Measurements from ENCODE around the gene MMP25. TPM values are rescaled to one million over a fixed set of nuclear protein-coding genes. Genes with fewer than 3 reads are reported as not detected.

MMP25 gene
- total RNA-seq, 4 donors from 2014 or later: 0.51 to 0.87 (median 0.83) TPM; not detected in 1

DNA sequence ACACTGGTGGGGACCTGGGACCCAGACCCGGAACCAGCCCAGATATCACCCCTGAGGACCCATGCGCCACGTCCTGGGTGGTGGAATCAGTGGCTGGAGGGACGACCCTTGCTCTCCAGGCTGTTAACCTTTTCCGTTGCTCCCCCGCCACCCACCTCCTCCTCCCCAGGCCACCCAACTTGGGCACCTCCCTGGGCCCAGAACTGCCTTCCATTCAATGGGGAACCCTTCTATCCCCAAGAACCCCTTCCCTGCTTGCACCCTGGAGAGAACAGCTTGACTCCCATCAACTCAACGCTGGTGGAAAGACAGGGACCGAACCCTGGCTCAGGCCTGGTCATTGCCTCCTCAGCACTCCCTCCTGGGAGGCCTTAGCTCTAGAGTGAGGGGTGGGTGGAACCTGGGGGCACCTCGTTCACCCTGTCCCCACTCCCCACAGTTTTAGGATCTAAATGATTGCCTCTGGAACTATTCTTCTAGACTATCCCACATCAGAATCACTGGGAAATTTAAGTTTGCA lies 13.4 kb downstream of the MMP25 start:
- H3K9me3 ChIP-seq: no peaks in the 10 kb centered on the region
- H3K27me3 ChIP-seq: no peaks in the 10 kb centered on the region
- peaks cover 23% of the 10 kb centered on the region for H3K4me1 ChIP-seq
- no peak for DNase-seq (ENCODE audit: low spot score in 2 of 2)
- no peak for TF ChIP-seq POLR2AphosphoS5 (IDR thresholded peaks at IDR 0.05)
- TF ChIP-seq EP300 (IDR thresholded peaks at IDR 0.05): no peak
- no peak for TF ChIP-seq POLR2A (IDR thresholded peaks at IDR 0.05)
- TF ChIP-seq, protein P1, sequence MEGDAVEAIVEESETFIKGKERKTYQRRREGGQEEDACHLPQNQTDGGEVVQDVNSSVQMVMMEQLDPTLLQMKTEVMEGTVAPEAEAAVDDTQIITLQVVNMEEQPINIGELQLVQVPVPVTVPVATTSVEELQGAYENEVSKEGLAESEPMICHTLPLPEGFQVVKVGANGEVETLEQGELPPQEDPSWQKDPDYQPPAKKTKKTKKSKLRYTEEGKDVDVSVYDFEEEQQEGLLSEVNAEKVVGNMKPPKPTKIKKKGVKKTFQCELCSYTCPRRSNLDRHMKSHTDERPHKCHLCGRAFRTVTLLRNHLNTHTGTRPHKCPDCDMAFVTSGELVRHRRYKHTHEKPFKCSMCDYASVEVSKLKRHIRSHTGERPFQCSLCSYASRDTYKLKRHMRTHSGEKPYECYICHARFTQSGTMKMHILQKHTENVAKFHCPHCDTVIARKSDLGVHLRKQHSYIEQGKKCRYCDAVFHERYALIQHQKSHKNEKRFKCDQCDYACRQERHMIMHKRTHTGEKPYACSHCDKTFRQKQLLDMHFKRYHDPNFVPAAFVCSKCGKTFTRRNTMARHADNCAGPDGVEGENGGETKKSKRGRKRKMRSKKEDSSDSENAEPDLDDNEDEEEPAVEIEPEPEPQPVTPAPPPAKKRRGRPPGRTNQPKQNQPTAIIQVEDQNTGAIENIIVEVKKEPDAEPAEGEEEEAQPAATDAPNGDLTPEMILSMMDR (IDR thresholded peaks at IDR 0.05): no peak
- peak overlapping the region; percentile 70 for H3K27ac ChIP-seq
- H3K4me3 ChIP-seq: peak overlapping the region; percentile 89
- 74% methylated on average over 8 of the region's 9 CpGs for WGBS
- H3K36me3 ChIP-seq: no peaks in the 10 kb centered on the region

DNA sequence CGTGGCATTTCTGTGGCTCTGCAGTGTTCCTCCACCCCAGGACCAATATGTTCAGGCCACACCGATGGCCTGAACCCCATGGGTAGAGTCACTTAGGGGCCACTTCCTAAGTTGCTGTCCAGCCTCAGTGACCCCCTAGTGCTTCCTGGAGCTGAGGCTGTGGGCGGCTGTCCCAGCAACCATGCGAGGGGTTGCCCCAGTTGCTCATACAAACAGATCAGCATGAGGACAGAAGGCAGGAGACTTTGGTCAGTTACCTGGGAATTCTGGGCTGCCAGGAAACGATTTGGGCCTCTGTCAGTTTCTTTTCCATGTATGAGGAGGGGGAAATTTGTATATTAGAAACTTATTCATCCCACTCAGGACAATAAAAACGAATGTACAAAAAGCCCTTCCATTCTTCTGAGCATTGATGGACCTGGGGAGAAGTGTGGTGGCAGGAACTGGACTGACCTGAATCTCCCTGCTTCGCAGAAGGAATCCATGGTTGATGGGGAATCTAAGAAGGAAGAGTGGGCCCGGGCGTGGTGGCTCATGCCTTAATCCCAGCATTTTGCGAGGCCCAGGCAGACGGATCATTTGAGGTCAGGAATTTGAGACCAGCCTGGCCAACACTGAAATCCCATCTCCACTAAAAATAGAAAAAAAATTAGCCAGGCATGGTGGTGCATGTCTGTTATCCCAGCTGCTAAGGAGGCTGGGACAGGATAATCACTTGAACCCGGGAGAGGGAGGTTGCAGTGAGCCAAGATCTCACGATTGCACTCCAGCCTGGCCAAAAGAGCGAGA lies 14.2 kb downstream of the MMP25 start:
- no peak overlapping the region for H3K27ac ChIP-seq

DNA sequence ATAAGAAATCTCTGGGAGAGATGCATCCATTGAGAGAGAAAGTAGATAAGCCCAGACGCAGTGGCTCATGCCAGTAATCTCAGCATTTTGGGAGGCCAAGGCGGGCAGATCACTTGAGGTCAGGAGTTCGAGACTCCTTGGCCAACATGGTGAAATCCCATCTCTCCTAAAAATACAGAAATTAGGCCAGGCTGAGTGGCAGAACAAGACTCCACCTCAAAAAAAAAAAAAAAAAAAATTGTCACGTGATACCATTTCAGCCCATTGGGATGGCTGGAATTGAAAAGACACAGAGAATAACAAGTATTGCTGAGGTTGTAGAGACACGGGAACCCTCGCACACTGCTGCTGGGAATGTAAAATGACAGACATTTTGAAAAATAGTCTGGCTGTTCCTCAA lies 16.2 kb downstream of the MMP25 start:
- no peak overlapping the region for H3K27ac ChIP-seq
- no peak for TF ChIP-seq EP300 (IDR thresholded peaks at IDR 0.05)
- TF ChIP-seq, protein P1 (IDR thresholded peaks at IDR 0.05): no peak
- no peak for TF ChIP-seq POLR2A (IDR thresholded peaks at IDR 0.05)
- TF ChIP-seq POLR2AphosphoS5 (IDR thresholded peaks at IDR 0.05): no peak
- H3K4me1 ChIP-seq: peaks cover 45% of the 10 kb centered on the region
- DNase-seq (ENCODE audit: low spot score in 2 of 2): no peak
- no peaks in the 10 kb centered on the region for H3K36me3 ChIP-seq
- H3K27me3 ChIP-seq: no peaks in the 10 kb centered on the region
- no peak overlapping the region for H3K4me3 ChIP-seq
- 90% methylated on average over 6 of the region's 6 CpGs for WGBS
- no peaks in the 10 kb centered on the region for H3K9me3 ChIP-seq

More for the DNA sequence above, 14.2 kb downstream of the MMP25 start:
- Histone ChIP-seq H3K9me3 (no peaks in the 10 kb centered on the region), H3K4me3 (no peak overlapping the region), H3K27me3 (no peaks in the 10 kb centered on the region), H3K4me1 (peaks cover 30% of the 10 kb centered on the region), H3K36me3 (no peaks in the 10 kb centered on the region)
- TF ChIP-seq POLR2A (IDR thresholded peaks at IDR 0.05): no peak
- TF ChIP-seq, protein P1 (IDR thresholded peaks at IDR 0.05): no peak
- no peak for TF ChIP-seq EP300 (IDR thresholded peaks at IDR 0.05)
- no peak for TF ChIP-seq POLR2AphosphoS5 (IDR thresholded peaks at IDR 0.05)
- WGBS: 78% methylated on average over 13 of the region's 14 CpGs
- DNase-seq (ENCODE audit: low spot score in 2 of 2): no peak

DNA sequence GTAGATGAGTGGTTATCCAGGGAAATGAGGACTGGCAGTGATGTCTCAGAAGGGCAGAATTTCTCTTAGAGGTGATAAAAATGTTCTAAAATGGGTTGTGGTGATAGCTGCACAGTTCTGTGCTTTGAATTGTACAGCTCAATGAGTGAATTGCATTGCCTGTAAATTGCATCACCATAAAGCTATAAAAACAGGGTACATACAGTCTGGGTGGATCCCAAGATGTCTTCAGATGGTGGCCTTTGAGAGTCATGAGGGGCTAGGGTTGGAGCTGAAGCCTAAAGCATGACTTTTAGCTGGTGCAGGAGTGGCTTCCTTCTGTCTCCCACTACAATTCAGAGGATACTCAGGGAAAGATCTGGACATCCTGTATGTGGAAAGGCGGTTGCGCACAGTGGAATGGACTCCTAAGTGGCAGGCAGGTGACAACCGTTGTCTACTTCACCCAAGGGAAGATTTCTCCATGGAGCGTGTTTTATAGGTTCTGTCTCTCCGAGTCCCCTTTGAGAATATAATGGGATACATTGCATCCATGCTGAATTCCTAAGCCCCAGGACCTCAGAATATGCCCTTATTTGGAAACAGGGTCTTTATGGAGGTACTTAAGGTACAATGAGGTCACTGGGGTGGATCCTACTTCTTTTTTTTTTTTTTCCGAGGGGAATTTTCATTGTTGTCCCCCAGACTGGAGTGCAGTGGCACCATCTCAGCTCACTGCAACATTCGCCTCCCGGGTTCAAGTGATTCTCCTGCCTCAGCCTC lies 17.4 kb downstream of the MMP25 start:
- Histone ChIP-seq H3K27me3 (no peaks in the 10 kb centered on the region), H3K27ac (no peak overlapping the region), H3K4me1 (peaks cover 45% of the 10 kb centered on the region), H3K4me3 (no peak overlapping the region), H3K36me3 (no peaks in the 10 kb centered on the region), H3K9me3 (no peaks in the 10 kb centered on the region)
- WGBS: 97% methylated on average over 8 of the region's 8 CpGs
- no peak for TF ChIP-seq POLR2A (IDR thresholded peaks at IDR 0.05)
- TF ChIP-seq EP300 (IDR thresholded peaks at IDR 0.05): no peak
- no peak for TF ChIP-seq POLR2AphosphoS5 (IDR thresholded peaks at IDR 0.05)
- TF ChIP-seq, protein P1 (IDR thresholded peaks at IDR 0.05): no peak
- DNase-seq (ENCODE audit: low spot score in 2 of 2): no peak
